HG03280 (cell line): Measurements from ENCODE around the gene VGLL1.

ENCODE experiments used
- ATAC-seq: cut with Tn5 transposase; IDR thresholded peaks from one replicate; pipeline ENCODE4 v1.9.1; 2021; ENCODE audit warnings: mild to moderate bottlenecking, moderate library complexity; ENCODE audit not compliant: unreplicated experiment

VGLL1 gene

GRCh38 chrX:136551410-136551809, 19.4 kb downstream of the VGLL1 start:
- ATAC-seq = no peak

GRCh38 chrX:136555694-136556093, 23.7 kb downstream of the VGLL1 start:
- ATAC-seq = no peak

GRCh38 chrX:136572030-136572429, 40.0 kb downstream of the VGLL1 start:
- no peak for ATAC-seq

DNA sequence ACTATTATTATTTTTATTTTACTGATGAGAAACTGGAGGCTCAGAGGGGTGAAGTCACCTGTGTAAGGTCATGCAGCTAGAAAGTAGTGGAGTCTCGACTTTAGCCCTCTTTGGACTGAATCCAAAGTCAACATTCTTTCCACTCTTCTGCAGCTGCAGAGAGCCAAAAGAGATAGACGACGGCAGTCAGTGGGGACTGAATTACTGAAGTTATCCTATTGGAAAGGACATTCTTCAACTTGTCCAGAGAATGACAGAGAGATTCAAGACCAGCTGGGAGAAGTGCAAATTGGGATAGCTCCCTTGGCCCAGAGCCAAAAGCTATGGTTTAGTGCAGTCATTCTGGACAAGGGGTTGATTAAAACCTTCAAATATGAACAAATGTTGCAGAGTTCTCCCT, 42.5 kb downstream of the VGLL1 start:
- no peak for ATAC-seq

DNA sequence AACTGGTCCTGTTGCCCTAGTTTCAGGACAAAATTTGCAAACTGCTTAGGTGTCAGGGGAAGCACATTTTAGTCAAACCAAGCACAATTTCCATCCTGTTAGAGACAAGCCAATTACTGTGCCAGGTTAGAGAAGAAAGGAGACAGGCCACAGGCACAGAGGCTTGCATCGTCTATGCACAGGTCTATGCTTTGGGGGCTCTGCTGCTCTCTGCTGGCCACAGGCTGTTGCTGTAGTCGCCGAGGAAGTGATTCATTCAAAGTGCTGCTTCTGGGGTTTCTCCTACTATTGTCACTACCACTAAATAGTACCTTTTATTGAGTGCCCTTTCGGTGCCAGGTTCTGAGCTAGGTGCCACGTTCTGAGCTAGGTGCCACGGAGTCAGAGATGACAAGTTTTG, 45.5 kb downstream of the VGLL1 start:
- ATAC-seq = peak; percentile 99

GRCh38 chrX:136580316-136580715, 48.3 kb downstream of the VGLL1 start:
- no peak for ATAC-seq

GRCh38 chrX:136582624-136583023, 50.6 kb downstream of the VGLL1 start:
- no peak for ATAC-seq

DNA sequence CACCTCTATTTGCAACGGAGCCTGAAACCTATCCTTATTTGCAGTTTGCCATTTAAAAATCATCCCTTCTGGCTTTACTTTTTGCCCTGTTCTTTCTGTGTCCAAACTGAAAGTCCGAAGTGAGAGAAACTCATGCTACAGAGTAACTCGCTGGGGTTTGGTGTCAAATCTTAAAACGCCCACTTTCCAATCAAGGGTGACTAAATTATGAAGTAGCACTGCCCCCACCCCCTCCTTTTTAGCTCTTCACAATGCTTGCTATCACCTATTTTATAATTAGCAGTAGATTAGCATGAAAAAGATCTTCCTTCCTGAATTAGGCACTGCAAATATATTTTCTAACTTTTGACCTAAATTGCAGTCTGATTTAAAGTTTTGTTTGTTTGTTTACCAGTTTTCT, 52.5 kb downstream of the VGLL1 start:
- ATAC-seq = peak; percentile 53

- no peak for ATAC-seq
These were observed 53.2 kb downstream of the VGLL1 start for GRCh38 chrX:136585262-136585661.

- ATAC-seq = no peak
These were observed 53.9 kb downstream of the VGLL1 start for GRCh38 chrX:136585960-136586359.

DNA sequence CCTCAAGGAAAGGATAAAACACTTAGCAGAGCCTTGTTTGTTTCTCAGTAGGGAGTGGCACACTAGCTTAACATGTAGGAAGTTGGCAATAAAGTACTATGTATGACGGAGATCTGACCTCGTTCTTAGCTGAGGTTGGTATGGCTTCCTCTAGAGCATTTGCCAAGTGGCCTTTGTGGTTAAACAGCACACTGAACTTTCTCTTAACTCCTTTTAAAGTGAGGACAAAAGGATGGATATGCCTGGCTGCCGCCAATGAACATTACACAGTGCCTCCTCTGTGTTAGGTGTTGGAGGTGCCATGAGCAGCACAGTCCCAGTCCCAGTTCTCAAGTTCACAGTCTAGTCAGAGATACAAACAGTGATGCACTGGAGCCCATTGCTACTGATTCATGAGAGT, 54.4 kb downstream of the VGLL1 start:
- no peak for ATAC-seq

- no peak for ATAC-seq
These were observed 55.5 kb downstream of the VGLL1 start for GRCh38 chrX:136587532-136587931.

DNA sequence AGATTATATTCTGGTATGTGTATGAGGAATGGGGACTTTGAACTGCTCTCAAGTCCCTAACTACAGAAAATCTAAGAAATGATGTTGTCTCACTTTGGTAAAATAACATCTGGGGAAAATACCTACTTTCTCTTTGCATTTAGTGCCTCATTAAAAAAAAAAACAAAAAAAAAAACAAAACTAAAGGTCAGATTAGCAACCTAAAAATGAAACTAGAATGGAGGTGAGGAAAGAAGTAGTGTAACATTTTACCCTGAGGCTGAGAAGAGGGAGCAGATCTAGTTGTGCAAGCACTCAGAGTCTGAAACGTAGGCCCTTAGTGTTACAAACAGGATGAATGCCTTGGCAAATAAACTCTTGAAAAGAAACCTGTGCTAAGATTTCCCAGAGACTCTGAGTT, 56.0 kb downstream of the VGLL1 start:
- peak; percentile 57 for ATAC-seq

- no peak for ATAC-seq
These were observed 58.0 kb downstream of the VGLL1 start for GRCh38 chrX:136589966-136590365.

DNA sequence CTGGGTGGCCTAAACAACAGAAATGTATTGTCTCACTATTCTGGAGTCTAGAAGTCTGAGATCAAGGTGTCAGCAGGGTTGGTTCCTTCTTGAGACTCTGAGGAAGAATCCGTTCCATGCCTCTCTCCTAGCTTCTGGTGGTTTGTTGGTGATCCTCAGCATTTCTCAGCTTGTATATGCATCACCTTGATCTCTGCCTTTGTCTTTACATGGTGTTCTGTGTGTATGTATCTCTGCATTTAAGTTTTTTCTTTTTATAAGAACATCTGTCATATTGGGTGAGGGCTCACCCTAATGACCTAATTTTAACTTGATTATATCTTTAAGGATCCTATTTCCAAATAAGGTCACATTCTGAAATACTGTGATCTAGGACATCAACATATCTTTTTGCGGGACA, 65.3 kb downstream of the VGLL1 start:
- ATAC-seq = no peak

GRCh38 chrX:136597954-136598353, 65.9 kb downstream of the VGLL1 start:
- ATAC-seq = no peak

DNA sequence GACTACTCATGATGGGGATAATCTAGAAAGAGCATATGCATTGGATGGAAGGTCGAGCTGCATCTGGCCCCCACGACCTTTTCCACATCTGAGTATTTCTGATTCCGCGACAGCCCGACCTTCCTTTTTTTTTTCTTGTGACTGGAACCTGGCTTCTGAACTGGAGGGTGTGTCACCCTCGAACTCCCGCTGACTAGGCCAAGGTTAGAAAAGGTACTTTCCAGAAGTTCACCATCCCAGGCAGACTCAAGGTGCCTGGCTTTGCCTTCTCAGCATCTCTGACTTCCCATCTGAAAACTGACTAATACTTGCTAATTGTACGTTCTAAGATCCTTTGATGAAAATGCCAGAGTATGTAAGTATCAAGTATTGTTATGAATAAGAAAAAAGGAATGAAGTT, 66.6 kb downstream of the VGLL1 start:
- ATAC-seq = no peak

DNA sequence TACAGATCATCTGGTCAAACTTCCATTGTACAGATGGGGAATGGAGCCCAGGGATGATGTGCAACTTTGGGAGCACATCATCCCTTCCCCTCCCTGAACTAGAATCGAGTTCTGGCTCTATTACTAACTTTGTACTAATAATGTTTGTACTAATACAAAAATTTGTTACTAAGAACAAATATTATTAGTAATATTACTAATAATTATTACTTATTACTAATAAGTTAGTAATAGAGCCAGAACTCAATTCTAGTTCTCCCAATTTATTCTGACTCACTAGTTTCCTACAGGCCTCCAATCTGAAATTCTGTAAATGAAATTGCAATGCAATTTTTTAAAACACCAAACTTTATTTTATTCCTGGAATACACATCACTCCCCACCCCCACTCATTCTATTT, 68.0 kb downstream of the VGLL1 start:
- ATAC-seq = no peak
